T-cell (primary cell): ENCODE measurements around the gene FANCC. TPM values are rescaled to one million over a fixed set of nuclear protein-coding genes. Genes with fewer than 3 reads are reported as not detected.

Source experiments
- ATAC-seq, 4 experiments: fragments of 200-7000 bp in 3 of 4; fragments of 150-1000 bp in 1 of 4; cut with Tn5 transposase; replicated peaks in 1 of 4; 1 replicate in 3 of 4; 2 replicates in 1 of 4; pipeline ENCODE4 v1.10.0; 2021; ENCODE audit warnings: moderate library complexity in 3 of 4, mild to moderate bottlenecking in 2 of 4, moderate number of reproducible peaks in 1 of 4
- CTCF ChIA-PET, 2 donors: fragments of 300-600 bp; sonication (Branson Sonifier 250); formaldehyde crosslinking; loops; one replicate each; lab custom pipeline; 2022; ENCODE audit warnings: antibody characterized with exemption in 2 of 2; lab: Charles Lee
- POLR2A ChIA-PET, 2 donors: fragments of 300-600 bp; sonication (Branson Sonifier 250); formaldehyde crosslinking; loops; one replicate each; lab custom pipeline; 2022; ENCODE audit warnings: antibody characterized with exemption in 2 of 2; lab: Charles Lee
- DNase-seq, 35 experiments: peaks; one replicate each; pipeline versions ENCODE4 v3.0.0 to v3.0.0-alpha.2; 2013 to 2023
- H3K27ac ChIP-seq: one replicate; pipeline ENCODE4 v1.5.1; 2013; ENCODE audit warnings: low read length
- H3K27me3 ChIP-seq, 2 experiments: replicated peaks in 1 of 2; 1 replicate in 1 of 2; 2 replicates in 1 of 2; pipeline versions ENCODE4 v1.6.1 to v1.7.0; 2013; ENCODE audit warnings: low read length in 1 of 2, mixed read lengths in 1 of 2; ENCODE audit not compliant: control insufficient read depth in 2 of 2, insufficient read depth in 2 of 2; ENCODE audit errors: extremely low read depth in 1 of 2
- H3K36me3 ChIP-seq, 2 donors: 1 replicate in 1 of 2; 2 replicates in 1 of 2; pipeline versions ENCODE4 v1.6.1 to v1.7.0; 2013; ENCODE audit warnings: low read length in 1 of 2; ENCODE audit not compliant: control insufficient read depth in 2 of 2, insufficient read depth in 1 of 2; ENCODE audit errors: extremely low read depth in 1 of 2
- H3K4me1 ChIP-seq, 2 experiments: 1 replicate in 1 of 2; 2 replicates in 1 of 2; pipeline versions ENCODE4 v1.6.1 to v1.7.0; 2013; ENCODE audit warnings: low read length in 2 of 2, mixed read lengths in 1 of 2; ENCODE audit not compliant: insufficient read depth in 2 of 2, control insufficient read depth in 1 of 2; ENCODE audit errors: extremely low read depth in 1 of 2
- H3K4me3 ChIP-seq, 2 donors: 1 replicate in 1 of 2; 2 replicates in 1 of 2; pipeline versions ENCODE4 v1.5.1 to v1.7.0; 2013; ENCODE audit warnings: mild to moderate bottlenecking in 2 of 2, low read length in 1 of 2, moderate library complexity in 1 of 2; ENCODE audit not compliant: control insufficient read depth in 1 of 2; ENCODE audit errors: extremely low read depth in 1 of 2
- H3K9me3 ChIP-seq: 2 replicates; pipeline ENCODE4 v1.7.0; 2013
- H3K27ac Mint-ChIP-seq, 2 donors: one replicate each; pipeline ENCODE4 v1.8.0; 2020 to 2021; ENCODE audit warnings: mild to moderate bottlenecking in 2 of 2, mixed read lengths in 2 of 2
- H3K27me3 Mint-ChIP-seq, 2 donors: one replicate each; pipeline ENCODE4 v1.8.0; 2021 to 2022; ENCODE audit warnings: mixed read lengths in 2 of 2
- H3K36me3 Mint-ChIP-seq: one replicate; pipeline ENCODE4 v1.8.0; 2021; ENCODE audit warnings: mixed read lengths
- H3K4me1 Mint-ChIP-seq, 3 donors: one replicate each; pipeline ENCODE4 v1.8.0; 2020 to 2022; ENCODE audit warnings: mixed read lengths in 3 of 3, mild to moderate bottlenecking in 1 of 3
- H3K4me3 Mint-ChIP-seq, 3 donors: one replicate each; pipeline ENCODE4 v1.8.0; 2020 to 2022; ENCODE audit warnings: mild to moderate bottlenecking in 3 of 3, mixed read lengths in 3 of 3, moderate library complexity in 3 of 3
- H3K9me3 Mint-ChIP-seq, 3 donors: one replicate each; pipeline ENCODE4 v1.8.0; 2020 to 2022; ENCODE audit warnings: mixed read lengths in 3 of 3
- WGBS: methylation state at CpG from one replicate; pipeline ENCODE4 v1.1.5; 2013; ENCODE audit warnings: missing lambda C conversion rate; ENCODE audit not compliant: insufficient coverage; 5-methylcytosine and 5-hydroxymethylcytosine counted together
- total RNA-seq, 35 experiments: library from RNA in 6 of 35; stranded (reverse) in 6 of 35; fragments of 120-200 nt in 1 of 35; gene quantifications; one replicate each; pipeline versions ENCODE4 v1.2.1 to v1.2.4 and lab custom pipeline; 2013 to 2026

The FANCC gene
- total RNA-seq, 5 donors from 2014 or later (not counting 1 experiment from before 2014, with no cell fraction given) = 4.2 to 11.6 (median 4.8) TPM

GRCh38 chr9:95344735-95345325 lies 27.3 kb upstream of the FANCC start:
- no peaks in the 10 kb centered on the region for H3K9me3 Mint-ChIP-seq
- H3K4me1 ChIP-seq = peaks cover 0 to 8% of the 10 kb centered on the region in 2 experiments
- H3K36me3 Mint-ChIP-seq = no peaks in the 10 kb centered on the region
- no peaks in the 10 kb centered on the region for H3K9me3 ChIP-seq
- H3K36me3 ChIP-seq = no peaks in the 10 kb centered on the region
- DNase-seq = no peak
- ChIA-PET CTCF (no interaction called here), POLR2A (interaction anchor here in 1 of 2 donors (0.5 kb wide), 1 partner anchor 496 kb away, joined by 3 read pairs; no protein-coding TSS in a partner anchor)
- WGBS = no CpG with 5 or more reads among the region's 3 CpGs
- ATAC-seq = no peak
- H3K4me1 Mint-ChIP-seq = peaks cover 9 to 16% (median 10%) of the 10 kb centered on the region in 3 donors
- H3K27me3 ChIP-seq = peaks cover 3 to 20% of the 10 kb centered on the region in 2 experiments
- H3K4me3 ChIP-seq = no peak overlapping the region
- no peak overlapping the region for H3K27ac ChIP-seq
- peaks cover 21% of the 10 kb centered on the region in 2 donors for H3K27me3 Mint-ChIP-seq
- H3K4me3 Mint-ChIP-seq = no peak overlapping the region
- H3K27ac Mint-ChIP-seq = no peak overlapping the region

DNA sequence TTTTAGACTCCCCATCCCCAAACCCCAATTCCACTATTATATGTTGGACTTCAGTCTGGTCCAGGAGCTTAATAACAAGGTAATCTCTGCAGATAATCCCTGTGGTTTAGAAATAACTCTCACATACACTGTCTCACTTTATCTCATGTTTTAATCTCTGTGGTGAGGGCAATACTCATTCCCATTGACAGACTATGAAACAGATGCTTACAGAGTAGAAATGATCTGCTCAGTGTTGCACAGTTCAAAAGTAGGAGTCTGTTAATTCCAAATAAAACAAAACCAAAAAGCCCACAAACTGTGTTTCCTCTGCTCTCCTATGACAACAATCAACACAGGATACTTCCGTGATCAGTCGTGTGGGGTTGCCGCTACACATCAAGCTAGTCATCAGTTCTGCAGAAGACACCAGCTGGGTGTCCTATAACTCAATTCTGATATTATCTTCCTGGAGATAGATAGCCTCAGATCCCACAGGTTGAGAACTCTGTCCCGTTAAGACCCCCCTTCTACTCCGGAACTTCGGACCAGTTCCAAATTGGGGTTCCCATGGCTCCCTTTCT lies 26.3 kb upstream of the FANCC start:
- ATAC-seq = peak in 3 of 4 experiments; percentile 24 to 45 (median 29)
- no peaks in the 10 kb centered on the region for H3K36me3 ChIP-seq

DNA sequence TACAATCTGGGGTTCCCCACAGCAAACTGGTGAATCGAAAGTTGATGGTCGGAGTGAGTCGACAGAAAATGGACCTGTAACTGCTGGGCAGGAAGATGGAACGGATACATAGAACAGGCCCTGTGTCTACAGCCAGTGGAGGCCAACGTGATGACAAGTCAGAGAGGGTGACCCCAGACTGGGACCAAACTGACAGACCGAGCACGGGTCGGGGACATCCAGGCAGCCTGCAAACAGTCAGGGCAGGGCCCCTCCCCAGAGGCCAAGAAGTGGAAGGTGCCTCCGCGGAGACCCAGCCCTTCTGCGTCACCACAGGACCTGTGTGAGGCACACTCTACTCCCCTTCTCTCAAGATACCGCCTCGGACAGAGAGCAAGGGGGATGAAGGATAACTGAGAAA lies 25.1 kb upstream of the FANCC start:
- ChIA-PET POLR2A (no interaction called here), CTCF (no interaction called here)
- 84% methylated on average over 8 of the region's 13 CpGs for WGBS
- no peak for ATAC-seq
- no peaks in the 10 kb centered on the region for H3K9me3 Mint-ChIP-seq
- no peak overlapping the region for H3K4me3 ChIP-seq
- H3K36me3 ChIP-seq = no peaks in the 10 kb centered on the region
- H3K4me3 Mint-ChIP-seq = no peak overlapping the region
- peaks cover 6 to 11% (median 8%) of the 10 kb centered on the region in 3 donors for H3K4me1 Mint-ChIP-seq
- no peaks in the 10 kb centered on the region for H3K9me3 ChIP-seq
- DNase-seq = no peak
- H3K27ac ChIP-seq = no peak overlapping the region
- H3K27me3 ChIP-seq = peaks cover 0 to 7% of the 10 kb centered on the region in 2 experiments
- peaks cover 6 to 12% of the 10 kb centered on the region in 2 donors for H3K27me3 Mint-ChIP-seq
- H3K4me1 ChIP-seq = no peaks in the 10 kb centered on the region
- no peaks in the 10 kb centered on the region for H3K36me3 Mint-ChIP-seq
- no peak overlapping the region for H3K27ac Mint-ChIP-seq

More for the DNA sequence above, 26.3 kb upstream of the FANCC start:
- no peak overlapping the region for H3K27ac ChIP-seq
- peaks cover 3 to 12% of the 10 kb centered on the region in 2 experiments for H3K27me3 ChIP-seq
- 63% methylated on average over 6 of the region's 6 CpGs for WGBS
- H3K4me3 ChIP-seq = no peak overlapping the region
- Mint-ChIP-seq H3K27ac (no peak overlapping the region), H3K36me3 (no peaks in the 10 kb centered on the region), H3K4me1 (peaks cover 6 to 12% (median 8%) of the 10 kb centered on the region in 3 donors), H3K9me3 (no peaks in the 10 kb centered on the region), H3K4me3 (no peak overlapping the region), H3K27me3 (peaks cover 16 to 19% of the 10 kb centered on the region in 2 donors)
- no peaks in the 10 kb centered on the region for H3K4me1 ChIP-seq
- DNase-seq = no peak
- ChIA-PET POLR2A (no interaction called here), CTCF (no interaction called here)
- no peaks in the 10 kb centered on the region for H3K9me3 ChIP-seq

- Mint-ChIP-seq H3K4me3 (no peak overlapping the region), H3K27ac (no peak overlapping the region), H3K4me1 (peaks cover 6 to 11% (median 8%) of the 10 kb centered on the region in 3 donors), H3K9me3 (no peaks in the 10 kb centered on the region), H3K36me3 (no peaks in the 10 kb centered on the region), H3K27me3 (peaks cover 1 to 5% of the 10 kb centered on the region in 2 donors)
- ATAC-seq = no peak
- 100% methylated on average over 1 of the region's 5 CpGs for WGBS
- Histone ChIP-seq H3K27me3 (peaks cover 0 to 16% of the 10 kb centered on the region in 2 experiments), H3K36me3 (no peaks in the 10 kb centered on the region), H3K9me3 (no peaks in the 10 kb centered on the region), H3K4me3 (no peak overlapping the region), H3K27ac (no peak overlapping the region), H3K4me1 (no peaks in the 10 kb centered on the region)
- POLR2A ChIA-PET = interaction anchor here in 1 of 2 donors (0.7 kb wide), 1 partner anchor 9 kb away, joined by 4 read pairs; no protein-coding TSS in a partner anchor
- CTCF ChIA-PET = interaction anchor here in 1 of 2 donors (0.6 kb wide), 2 partner anchors 236 to 1139 kb away, joined by 3 read pairs; no protein-coding TSS in a partner anchor
- no peak for DNase-seq
Observed at GRCh38 chr9:95341293-95341962, 23.9 kb upstream of the FANCC start.

DNA sequence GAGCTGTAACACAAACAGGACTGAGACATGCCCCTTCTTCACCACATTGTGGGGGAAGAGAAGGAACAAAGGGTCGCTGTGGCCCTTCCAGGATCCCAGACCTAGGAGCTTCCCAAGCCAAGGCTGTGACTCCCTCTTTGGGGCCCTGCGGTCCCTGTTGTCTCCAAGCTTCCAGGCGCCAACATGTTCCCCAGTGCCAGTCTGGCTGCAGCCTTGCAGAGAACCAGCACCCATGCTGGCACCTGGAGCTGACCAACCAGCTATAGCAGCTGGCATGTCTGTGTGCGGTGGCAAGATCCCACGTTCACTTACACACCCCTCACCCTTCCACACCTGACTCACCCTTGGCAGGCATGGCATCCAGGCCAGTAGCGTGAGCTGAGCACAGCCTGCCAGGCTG lies 20.7 kb upstream of the FANCC start:
- H3K9me3 Mint-ChIP-seq = no peaks in the 10 kb centered on the region
- no peak overlapping the region for H3K4me3 Mint-ChIP-seq
- Histone ChIP-seq H3K27me3 (peaks cover 0 to 16% of the 10 kb centered on the region in 2 experiments), H3K36me3 (no peaks in the 10 kb centered on the region), H3K9me3 (no peaks in the 10 kb centered on the region), H3K4me3 (no peak overlapping the region), H3K4me1 (no peaks in the 10 kb centered on the region), H3K27ac (no peak overlapping the region)
- WGBS = 93% methylated on average over 6 of the region's 6 CpGs
- ChIA-PET CTCF (no interaction called here), POLR2A (no interaction called here)
- peaks cover 0 to 11% of the 10 kb centered on the region in 2 donors for H3K27me3 Mint-ChIP-seq
- no peaks in the 10 kb centered on the region for H3K36me3 Mint-ChIP-seq
- H3K27ac Mint-ChIP-seq = no peak overlapping the region
- H3K4me1 Mint-ChIP-seq = peaks cover 0 to 3% (median 0%) of the 10 kb centered on the region in 3 donors
- DNase-seq = no peak
- ATAC-seq = no peak

- no peaks in the 10 kb centered on the region for H3K4me1 Mint-ChIP-seq
- no peak overlapping the region for H3K4me3 Mint-ChIP-seq
- H3K4me1 ChIP-seq = no peaks in the 10 kb centered on the region
- ChIA-PET POLR2A (no interaction called here), CTCF (interaction anchor here (0.5 to 0.6 kb wide), 2 partner anchors 9 to 1442 kb away, joined by 3 to 5 read pairs; no protein-coding TSS in a partner anchor)
- no peaks in the 10 kb centered on the region for H3K9me3 ChIP-seq
- H3K27ac ChIP-seq = no peak overlapping the region
- ATAC-seq (peak in 2 of 4 experiments; percentile 57 to 61), DNase-seq (peak in 18 of 35 experiments; percentile 10 to 50 (median 24))
- WGBS = no CpG with 5 or more reads among the region's 3 CpGs
- H3K36me3 ChIP-seq = no peaks in the 10 kb centered on the region
- no peak overlapping the region for H3K27ac Mint-ChIP-seq
- H3K36me3 Mint-ChIP-seq = no peaks in the 10 kb centered on the region
- no peak overlapping the region for H3K4me3 ChIP-seq
- peaks cover 5 to 13% of the 10 kb centered on the region in 2 donors for H3K27me3 Mint-ChIP-seq
- peaks cover 0 to 22% of the 10 kb centered on the region in 2 experiments for H3K27me3 ChIP-seq
- H3K9me3 Mint-ChIP-seq = no peaks in the 10 kb centered on the region
Observed at GRCh38 chr9:95336281-95336680, 18.8 kb upstream of the FANCC start.
